H1 (cell line): ENCODE data around the gene MRTFA. TPM values are rescaled to one million over a fixed set of nuclear protein-coding genes. Genes with fewer than 3 reads are reported as not detected.

Source experiments
- CTCF ChIA-PET: fragments of 300-600 bp; sonication (Branson Sonifier 250); formaldehyde crosslinking; loops from one replicate; lab custom pipeline; 2021; ENCODE audit not compliant: partially characterized antibody; lab: Charles Lee
- POLR2A ChIA-PET: fragments of 300-600 bp; sonication (Branson Sonifier 250); formaldehyde crosslinking; loops from one replicate; lab custom pipeline; 2021; ENCODE audit warnings: inconsistent platforms; ENCODE audit not compliant: partially characterized antibody; lab: Charles Lee
- DNase-seq, 2 experiments: peaks; one replicate each; pipeline versions ENCODE4 v3.0.0 to v3.0.0-alpha.2; 2010 to 2022; ENCODE audit warnings: low spot score in 2 of 2, low read depth in 1 of 2, mixed read lengths in 1 of 2
- FAIRE-seq: peaks from 2 replicates; lab custom pipeline; 2011; peaks lifted over from hg19 to GRCh38; lab: Jason Lieb, UNC
- H2AFZ ChIP-seq: 2 replicates; pipeline ENCODE4 v1.8.1; 2012; ENCODE audit warnings: low read length, inconsistent platforms
- H2AK5ac ChIP-seq: 2 replicates; pipeline ENCODE4 v1.6.1; 2013; ENCODE audit warnings: low read depth, low read length
- H2BK120ac ChIP-seq: replicated peaks from 2 replicates; pipeline ENCODE3; 2013; ENCODE audit warnings: low read depth, low read length, inconsistent platforms
- H2BK12ac ChIP-seq: 2 replicates; pipeline ENCODE4 v1.6.1; 2013; ENCODE audit warnings: low read depth, low read length
- H2BK15ac ChIP-seq: 2 replicates; pipeline ENCODE4 v1.6.1; 2013; ENCODE audit warnings: low read length
- H2BK20ac ChIP-seq: 2 replicates; pipeline ENCODE4 v1.6.1; 2013; ENCODE audit warnings: low read length
- H2BK5ac ChIP-seq: 2 replicates; pipeline ENCODE4 v1.6.1; 2013; ENCODE audit warnings: low read depth, low read length
- H3K14ac ChIP-seq: 2 replicates; pipeline ENCODE4 v1.6.1; 2013; ENCODE audit warnings: inconsistent platforms; ENCODE audit not compliant: insufficient read length
- H3K18ac ChIP-seq: 2 replicates; pipeline ENCODE4 v1.6.1; 2013; ENCODE audit warnings: low read length; ENCODE audit errors: extremely low read depth
- H3K23ac ChIP-seq: 2 replicates; pipeline ENCODE4 v1.6.1; 2013; ENCODE audit warnings: inconsistent platforms; ENCODE audit not compliant: insufficient read length
- H3K23me2 ChIP-seq: 2 replicates; pipeline ENCODE4 v1.6.1; 2013; ENCODE audit warnings: low read depth, low read length
- H3K27ac ChIP-seq: 2 replicates; pipeline ENCODE4 v1.6.1; 2011; ENCODE audit warnings: low read depth, low read length, inconsistent platforms
- H3K27me3 ChIP-seq, 4 experiments: replicated peaks in 1 of 4; 1 replicate in 1 of 4; 2 replicates in 3 of 4; pipeline versions ENCODE4 v1.6.1 to v1.8.1; 2011 to 2013; ENCODE audit warnings: low read length in 3 of 4, mild to moderate bottlenecking in 3 of 4, inconsistent platforms in 2 of 4, mixed read lengths in 2 of 4, moderate library complexity in 1 of 4; ENCODE audit not compliant: control insufficient read depth in 3 of 4, insufficient read depth in 3 of 4; ENCODE audit errors: extremely low read depth in 1 of 4
- H3K36me3 ChIP-seq, 4 experiments: 2 replicates each; pipeline versions ENCODE4 v1.6.1 to v1.8.1; 2011 to 2013; ENCODE audit warnings: mild to moderate bottlenecking in 4 of 4, low read length in 3 of 4, moderate library complexity in 2 of 4, control low read depth in 1 of 4, inconsistent platforms in 1 of 4; ENCODE audit not compliant: insufficient read depth in 4 of 4, control insufficient read depth in 2 of 4
- H3K4ac ChIP-seq: replicated peaks from 2 replicates; pipeline ENCODE3; 2013; ENCODE audit warnings: low read length, low read depth, mixed read lengths, inconsistent platforms; ENCODE audit not compliant: insufficient read length
- H3K4me1 ChIP-seq, 4 experiments: replicated peaks in 1 of 4; 1 replicate in 1 of 4; 2 replicates in 3 of 4; pipeline versions ENCODE4 v1.6.1 to v1.8.1; 2011 to 2013; ENCODE audit warnings: low read length in 3 of 4, inconsistent platforms in 2 of 4, mixed read lengths in 1 of 4; ENCODE audit not compliant: insufficient read depth in 4 of 4, control insufficient read depth in 3 of 4
- H3K4me2 ChIP-seq, 2 experiments: 2 replicates each; pipeline versions ENCODE4 v1.6.1 to v1.8.1; 2011 to 2013; ENCODE audit warnings: low read depth in 2 of 2, low read length in 2 of 2, control low read depth in 1 of 2, inconsistent platforms in 1 of 2, mild to moderate bottlenecking in 1 of 2; ENCODE audit not compliant: insufficient read depth in 1 of 2
- H3K4me3 ChIP-seq, 4 experiments: fragments of 200-600, 300-600 bp in 1 of 4; sonication (generic), shearing (Covaris generic), sonication (Bioruptor Twin) in 1 of 4; 2 replicates each; pipeline versions ENCODE4 v1.5.1 to v1.8.1; 2011 to 2016; ENCODE audit warnings: low read length in 4 of 4, low read depth in 3 of 4, control low read depth in 2 of 4, inconsistent platforms in 2 of 4, mild to moderate bottlenecking in 2 of 4, mixed read lengths in 1 of 4, moderate library complexity in 1 of 4; ENCODE audit not compliant: insufficient read depth in 2 of 4; ENCODE audit errors: extremely low read depth in 1 of 4
- H3K56ac ChIP-seq: replicated peaks from 2 replicates; pipeline ENCODE3; 2013; ENCODE audit warnings: low read depth, mild to moderate bottlenecking, mixed read lengths, low read length, inconsistent platforms; ENCODE audit not compliant: insufficient read length
- H3K79me1 ChIP-seq: 2 replicates; pipeline ENCODE4 v1.6.1; 2013; ENCODE audit warnings: low read depth, low read length, control low read depth
- H3K79me2 ChIP-seq, 2 experiments: 2 replicates each; pipeline versions ENCODE4 v1.6.1 to v1.8.1; 2012 to 2013; ENCODE audit warnings: low read length in 2 of 2, mild to moderate bottlenecking in 2 of 2, inconsistent platforms in 1 of 2; ENCODE audit not compliant: insufficient read depth in 2 of 2, control insufficient read depth in 1 of 2
- H3K9ac ChIP-seq, 4 experiments: replicated peaks in 1 of 4; 1 replicate in 1 of 4; 2 replicates in 3 of 4; pipeline versions ENCODE4 v1.6.1 to v1.8.1; 2011 to 2013; ENCODE audit warnings: low read depth in 3 of 4, low read length in 3 of 4, control low read depth in 2 of 4, mild to moderate bottlenecking in 2 of 4, moderate library complexity in 2 of 4, inconsistent platforms in 1 of 4; ENCODE audit errors: extremely low read depth in 1 of 4
- H3K9me3 ChIP-seq, 2 experiments: 2 replicates each; pipeline versions ENCODE4 v1.6.1 to v1.8.1; 2012 to 2013; ENCODE audit warnings: mild to moderate bottlenecking in 2 of 2, moderate library complexity in 2 of 2, control low read depth in 1 of 2, inconsistent platforms in 1 of 2, low read depth in 1 of 2, low read length in 1 of 2, mixed read lengths in 1 of 2; ENCODE audit not compliant: insufficient read depth in 2 of 2
- H4K20me1 ChIP-seq, 2 experiments: replicated peaks in 1 of 2; 2 replicates each; pipeline versions ENCODE3 to v1.8.1; 2011 to 2013; ENCODE audit warnings: inconsistent platforms in 2 of 2, low read length in 2 of 2, mild to moderate bottlenecking in 1 of 2; ENCODE audit not compliant: insufficient read depth in 2 of 2, control insufficient read depth in 1 of 2
- H4K5ac ChIP-seq: 2 replicates; pipeline ENCODE4 v1.6.1; 2013; ENCODE audit warnings: low read length, low read depth, mixed read lengths, inconsistent platforms; ENCODE audit not compliant: insufficient read length
- H4K8ac ChIP-seq: 2 replicates; pipeline ENCODE4 v1.8.0; 2013; ENCODE audit warnings: mild to moderate bottlenecking, moderate library complexity, low read length, inconsistent platforms; ENCODE audit not compliant: insufficient read depth; ENCODE audit errors: extremely low read depth
- H4K91ac ChIP-seq: replicated peaks from 2 replicates; pipeline ENCODE3; 2013; ENCODE audit warnings: low read length, mixed read lengths, inconsistent platforms; ENCODE audit not compliant: insufficient read length
- ASH2L ChIP-seq: fragments of 200-600, 300-600 bp; sonication (generic); IDR thresholded peaks from one replicate; pipeline ENCODE4 v1.7.1; 2017; ENCODE audit warnings: low read length
- EP300 ChIP-seq, 2 experiments: IDR thresholded peaks; 1 replicate in 1 of 2; 2 replicates in 1 of 2; pipeline ENCODE4 v1.6.1; 2011 to 2012; ENCODE audit warnings: low read depth in 2 of 2, low read length in 2 of 2, mild to moderate bottlenecking in 2 of 2, borderline replicate concordance in 1 of 2, inconsistent platforms in 1 of 2, moderate library complexity in 1 of 2
- FOSL1 ChIP-seq: IDR thresholded peaks from 2 replicates; pipeline ENCODE4 v1.6.1; 2011; ENCODE audit warnings: mild to moderate bottlenecking, low read depth, low read length, moderate library complexity; ENCODE audit not compliant: insufficient read depth
- GABPA ChIP-seq: IDR thresholded peaks from 2 replicates; pipeline ENCODE4 v1.6.1; 2011; ENCODE audit warnings: mild to moderate bottlenecking, low read length, moderate library complexity, borderline replicate concordance; ENCODE audit not compliant: insufficient read depth
- GTF2F1 ChIP-seq: IDR thresholded peaks from 2 replicates; pipeline ENCODE4 v1.6.1; 2012; ENCODE audit warnings: low read depth, low read length, improper control_type of control experiment, borderline replicate concordance
- HDAC2 ChIP-seq, 2 experiments: fragments of 300-600 bp in 1 of 2; sonication (generic) in 1 of 2; IDR thresholded peaks; 2 replicates each; pipeline ENCODE4 v1.6.1; 2011 to 2012; ENCODE audit warnings: low read depth in 2 of 2, low read length in 2 of 2, mild to moderate bottlenecking in 2 of 2, moderate library complexity in 2 of 2, borderline replicate concordance in 1 of 2, inconsistent platforms in 1 of 2
- POU5F1 ChIP-seq: IDR thresholded peaks from 2 replicates; pipeline ENCODE4 v1.6.1; 2011; ENCODE audit warnings: low read depth, mild to moderate bottlenecking, low read length, moderate library complexity
- SIN3A ChIP-seq, 2 experiments: IDR thresholded peaks in 1 of 2; conservative IDR thresholded peaks in 1 of 2; 2 replicates each; pipeline ENCODE4 v1.6.1; 2011 to 2012; ENCODE audit warnings: low read length in 2 of 2, improper control_type of control experiment in 1 of 2, low read depth in 1 of 2, mild to moderate bottlenecking in 1 of 2
- SIX5 ChIP-seq: IDR thresholded peaks from 2 replicates; pipeline ENCODE4 v1.6.1; 2011; ENCODE audit warnings: mild to moderate bottlenecking, low read depth, low read length
- USF2 ChIP-seq: IDR thresholded peaks from 2 replicates; pipeline ENCODE4 v1.6.1; 2011; ENCODE audit warnings: low read length, improper control_type of control experiment
- WGBS, 2 experiments: shearing (Covaris generic) in 1 of 2; methylation state at CpG; one replicate each; pipeline versions ENCODE4 v1.1.6 to v1.1.7; 2013 to 2015; ENCODE audit warnings: low lambda C conversion rate in 2 of 2, mixed read lengths in 2 of 2, inconsistent platforms in 1 of 2, low coverage in 1 of 2, missing lambda C conversion rate in 1 of 2; ENCODE audit not compliant: insufficient replicate concordance in 2 of 2, insufficient coverage in 1 of 2, insufficient read length in 1 of 2; ENCODE audit errors: extremely low coverage in 1 of 2, missing lambda C conversion rate in 1 of 2; 5-methylcytosine and 5-hydroxymethylcytosine counted together
- polyA plus RNA-seq, 7 experiments: library from polyadenylated mRNA; depleted of rRNA in 3 of 7; stranded (reverse) in 5 of 7; unstranded in 2 of 7; fragments of >200 nt in 5 of 7; fragments of 200-250 nt in 2 of 7; gene quantifications; 1 replicate in 5 of 7; 2 replicates in 1 of 7; 4 replicates in 1 of 7; pipeline versions ENCODE4 v1.2.1 to v1.2.3, GENCODE V29; 2011 to 2013; ENCODE audit warnings: missing spikeins in 2 of 7, mixed read lengths in 2 of 7
- total RNA-seq: library from RNA; stranded (reverse); fragmentation: NEBNext Ultra II Directional; extraction: Animal tissue kit (Norgen Biotek cat#: 25700); gene quantifications from 2 replicates; pipeline ENCODE4 v1.2.1, GENCODE V29; 2021

MRTFA gene
- total and polyA plus RNA-seq, 2 of the 8 experiments (the other 6 are each of a cell fraction or from before 2014, with no cell fraction given) = 5.4 to 37.9 TPM

GRCh38 chr22:40415531-40416266, 220.8 kb downstream of the MRTFA start:
- DNase-seq (no peak), FAIRE-seq (no peak)
- POLR2A ChIA-PET = interaction anchor here (0.6 to 2.0 kb wide), 9 partner anchors 9 to 452 kb away, joined by 3 to 8 read pairs (median 3); partner anchors contain the start of gene SGSM3
- H3K27ac ChIP-seq = no peak overlapping the region; the same call in 1 of the 2 replicates
- no peak overlapping the region for H3K23ac ChIP-seq
- no peak overlapping the region for H2AK5ac ChIP-seq
- H2BK20ac ChIP-seq = no peak overlapping the region
- no peak overlapping the region for H3K4ac ChIP-seq
- H3K4me2 ChIP-seq = no peak overlapping the region
- no peaks in the 10 kb centered on the region for H3K79me1 ChIP-seq
- H4K8ac ChIP-seq = peak overlapping the region; percentile 57; the same call in 1 of the 2 replicates
- H3K4me3 ChIP-seq = no peak overlapping the region
- no peak overlapping the region for H4K91ac ChIP-seq
- no peak overlapping the region for H2BK5ac ChIP-seq
- H2AFZ ChIP-seq = no peak overlapping the region
- H3K18ac ChIP-seq = no peak overlapping the region
- no peaks in the 10 kb centered on the region for H3K23me2 ChIP-seq
- H3K9me3 ChIP-seq = no peaks in the 10 kb centered on the region
- H3K56ac ChIP-seq = no peak overlapping the region
- no peak overlapping the region for H2BK15ac ChIP-seq
- no peak overlapping the region for H3K14ac ChIP-seq
- H2BK12ac ChIP-seq = no peak overlapping the region
- no peaks in the 10 kb centered on the region; a peak in 1 of 7 replicates for H3K4me1 ChIP-seq
- no peak overlapping the region for H3K9ac ChIP-seq
- H3K27me3 ChIP-seq = no peaks in the 10 kb centered on the region
- 97% methylated on average over 19 of the region's 19 CpGs; no CpG with 5 or more reads in 1 of the 2 experiments for WGBS, 2 experiments
- H4K20me1 ChIP-seq = peaks cover 0 to 3% of the 10 kb centered on the region in 2 experiments
- CTCF ChIA-PET = interaction anchor here (0.6 to 2.1 kb wide), 4 partner anchors 12 to 230 kb away, joined by 3 to 9 read pairs (median 4); no protein-coding TSS in a partner anchor
- no peaks in the 10 kb centered on the region for H3K79me2 ChIP-seq
- peaks cover 13 to 29% (median 25%) of the 10 kb centered on the region in 4 experiments; a peak in 7 of 8 replicates for H3K36me3 ChIP-seq
- H2BK120ac ChIP-seq = no peak overlapping the region
- H4K5ac ChIP-seq = no peak overlapping the region
- TF ChIP-seq HDAC2 (IDR thresholded peaks at IDR 0.05; ENCODE audit: borderline replicate concordance in 1 of 2, low read depth in 2 of 2, low read length in 2 of 2) (no peak), EP300 (IDR thresholded peaks at IDR 0.05; ENCODE audit: borderline replicate concordance in 1 of 2, low read depth in 2 of 2, low read length in 2 of 2) (no peak), GTF2F1 (no peak), FOSL1 (no peak), SIX5 (no peak), USF2 (no peak), ASH2L (no peak), SIN3A (conservative IDR thresholded peaks at IDR 0.05 in 1 of 2, IDR thresholded peaks at IDR 0.05 in 1 of 2; ENCODE audit: low read depth in 1 of 2, low read length in 2 of 2) (no peak), POU5F1 (no peak), GABPA (no peak)
